Measurements from ENCODE around the gene ACHE. TPM values are rescaled to one million over a fixed set of nuclear protein-coding genes. Genes with fewer than 3 reads are reported as not detected.
A peak's percentile ranks its signal among the peaks of the same experiment; 100 is the strongest.

Gene ACHE
- total and polyA plus RNA-seq, 2 of the 13 experiments (the other 11 are each of a cell fraction or from before 2014, with no cell fraction given): 0.18 to 0.40 TPM

GRCh38 chr7:100891568-100892247, 4.0 kb downstream of the ACHE start:
- H3K9ac ChIP-seq (ENCODE audit: insufficient read depth, low read depth, low read length): no peak overlapping the region
- ChIA-PET CTCF (ENCODE audit: low intra/inter-chr PET ratio, low total read pairs) (no interaction called here), POLR2A (interaction anchor here (1.0 kb wide), 1 partner anchor 17 kb away, joined by 3 read pairs; the partner anchor contains the start of gene SRRT)
- in situ Hi-C loops (cut with HindIII; ENCODE audit: extremely low pct_ligation_motif_present, low pct_unique_long_range_greater_than_20kb): loop anchor here (25.0 kb wide), 1 partner anchor 396 kb away; no protein-coding TSS in a partner anchor
- no TSS peak for BruUV-seq (replicated peaks)
- no peaks in the 10 kb centered on the region for H4K20me1 ChIP-seq (ENCODE audit: insufficient read depth, low read length)
- H3K4me3 ChIP-seq (replicated peaks in 1 of 3; ENCODE audit: insufficient read depth in 1 of 3, low read depth in 2 of 3, low read length in 3 of 3): no peak overlapping the region
- no peak overlapping the region for H3K4me2 ChIP-seq (ENCODE audit: low read depth, low read length)
- H3K4me1 ChIP-seq (ENCODE audit: insufficient read depth, low read length): peaks cover 66% of the 10 kb centered on the region
- no peaks in the 10 kb centered on the region for H3K9me3 ChIP-seq (ENCODE audit: low read length)
- no peak overlapping the region for H2AFZ ChIP-seq (ENCODE audit: low read length)
- intact Hi-C loops (cut with micrococcal nuclease; ENCODE audit: unreplicated experiment): no loop called here
- 45% methylated on average over 8 of the region's 8 CpGs for WGBS (ENCODE audit: low lambda C conversion rate)
- TF ChIP-seq SAFB2 (CRISPR knock-in tag; IDR thresholded peaks at IDR 0.05; ENCODE audit: borderline replicate concordance, low read depth) (no peak), LBX2 (CRISPR knock-in tag; IDR thresholded peaks at IDR 0.05; ENCODE audit: borderline replicate concordance) (no peak), ZBTB7B (CRISPR knock-in tag; IDR thresholded peaks at IDR 0.05) (no peak)
- ATAC-seq (no peak), DNase-seq (ENCODE audit: low spot score) (no peak), FAIRE-seq (no peak)
- H3K79me2 ChIP-seq (ENCODE audit: insufficient read depth, low read length): peaks cover 10% of the 10 kb centered on the region
- H3K27ac ChIP-seq (ENCODE audit: extremely low read length, insufficient read depth, low read length): no peak overlapping the region
- H3K27me3 ChIP-seq (ENCODE audit: control insufficient read depth in 1 of 2, insufficient read depth in 2 of 2, low read length in 2 of 2): peaks cover 11 to 29% of the 10 kb centered on the region in 2 experiments
- peaks cover 1 to 20% of the 10 kb centered on the region in 2 experiments for H3K36me3 ChIP-seq (replicated peaks in 1 of 2; ENCODE audit: control insufficient read depth in 1 of 2, insufficient read depth in 2 of 2, low read length in 2 of 2)

GRCh38 chr7:100890653-100891567, 4.8 kb downstream of the ACHE start:
- FAIRE-seq: no peak
- no peaks in the 10 kb centered on the region for H3K9me3 ChIP-seq (ENCODE audit: low read length)
- no TSS peak for BruUV-seq (replicated peaks)
- WGBS (ENCODE audit: low lambda C conversion rate): 54% methylated on average over 23 of the region's 43 CpGs
- peak overlapping the region; percentile 91 for H3K4me2 ChIP-seq (ENCODE audit: low read depth, low read length)
- CTCF ChIA-PET (ENCODE audit: low intra/inter-chr PET ratio, low total read pairs): no interaction called here
- H4K20me1 ChIP-seq (ENCODE audit: insufficient read depth, low read length): no peaks in the 10 kb centered on the region
- H3K79me2 ChIP-seq (ENCODE audit: insufficient read depth, low read length): peaks cover 10% of the 10 kb centered on the region
- H3K36me3 ChIP-seq (replicated peaks in 1 of 2; ENCODE audit: control insufficient read depth in 1 of 2, insufficient read depth in 2 of 2, low read length in 2 of 2): peaks cover 6 to 28% of the 10 kb centered on the region in 2 experiments
- intact Hi-C loops (cut with micrococcal nuclease; ENCODE audit: unreplicated experiment): no loop called here
- peak overlapping the region in 2 of 3 experiments; percentile 75; a peak in 5 of 6 replicates for H3K4me3 ChIP-seq (replicated peaks in 1 of 3; ENCODE audit: insufficient read depth in 1 of 3, low read depth in 2 of 3, low read length in 3 of 3)
- H3K27ac ChIP-seq (ENCODE audit: extremely low read length, insufficient read depth, low read length): no peak overlapping the region
- peaks cover 6 to 22% of the 10 kb centered on the region in 2 experiments for H3K27me3 ChIP-seq (ENCODE audit: control insufficient read depth in 1 of 2, insufficient read depth in 2 of 2, low read length in 2 of 2)
- H3K4me1 ChIP-seq (ENCODE audit: insufficient read depth, low read length): peaks cover 59% of the 10 kb centered on the region
- in situ Hi-C loops (cut with HindIII; ENCODE audit: extremely low pct_ligation_motif_present, low pct_unique_long_range_greater_than_20kb): loop anchor here (25.0 kb wide), 1 partner anchor 396 kb away; no protein-coding TSS in a partner anchor
- ATAC-seq: no peak
- POLR2A ChIA-PET: interaction anchor here (1.0 to 6.0 kb wide), 8 partner anchors 15 to 417 kb away, joined by 3 to 141 read pairs (median 6); partner anchors contain the start of genes SLC12A9, SRRT and TRIM56
- peak overlapping the region; percentile 66 for H3K9ac ChIP-seq (ENCODE audit: insufficient read depth, low read depth, low read length)
- H2AFZ ChIP-seq (ENCODE audit: low read length): no peak overlapping the region
- no peak for DNase-seq (ENCODE audit: low spot score)
- TF ChIP-seq ZNF253 (CRISPR knock-in tag; IDR thresholded peaks at IDR 0.05; ENCODE audit: borderline replicate concordance): peak; percentile 3; the same call in 1 of the 2 replicates
- 0 out of 2 replicates have a peak, but pooled peaks have one; percentile 9 for TF ChIP-seq ZNF510 (CRISPR knock-in tag; IDR thresholded peaks at IDR 0.05; ENCODE audit: low read depth)
- TF ChIP-seq DMAP1 (CRISPR knock-in tag; IDR thresholded peaks at IDR 0.05): no peak
- no peak for TF ChIP-seq POLR2A (IDR thresholded peaks at IDR 0.05; ENCODE audit: insufficient read depth in 1 of 2, low read depth in 2 of 2, low read length in 2 of 2)
- peak; percentile 66 for TF ChIP-seq ZBTB33 (CRISPR knock-in tag; IDR thresholded peaks at IDR 0.05)
- no peak for TF ChIP-seq GFI1 (CRISPR knock-in tag; IDR thresholded peaks at IDR 0.05; ENCODE audit: borderline replicate concordance)
- 0 out of 2 replicates have a peak, but pooled peaks have one; percentile 11 for TF ChIP-seq ZNF296 (CRISPR knock-in tag; conservative IDR thresholded peaks at IDR 0.05)
- no peak for TF ChIP-seq ZFYVE20 (CRISPR knock-in tag; IDR thresholded peaks at IDR 0.05; ENCODE audit: borderline replicate concordance, low read depth)
- 0 out of 2 replicates have a peak, but pooled peaks have one; percentile 1 for TF ChIP-seq ZNF761 (CRISPR knock-in tag; conservative IDR thresholded peaks at IDR 0.05)
- TF ChIP-seq ELF4 (CRISPR knock-in tag; IDR thresholded peaks at IDR 0.05; ENCODE audit: borderline replicate concordance): no peak

Data from HepG2 (cell line).